GM18502 (cell line): ENCODE measurements around the gene LMOD1.
"Not testable (repeated sequence)": the region's sequence is repeated elsewhere in the genome, so short reads cannot be mapped to it uniquely, and the experiment has no call there.

Source experiments
- ATAC-seq: cut with Tn5 transposase; IDR thresholded peaks from one replicate; pipeline ENCODE4 v1.9.1; 2021; ENCODE audit warnings: mild to moderate bottlenecking; ENCODE audit not compliant: unreplicated experiment, poor library complexity

The LMOD1 gene

GRCh38 chr1:201921952-201922558 lies 24.3 kb downstream of the LMOD1 start:
- ATAC-seq, result no peak

- ATAC-seq, result no peak
These were observed 28.0 kb downstream of the LMOD1 start for GRCh38 chr1:201918343-201918742.

- ATAC-seq, result no peak
These were observed 28.9 kb downstream of the LMOD1 start for GRCh38 chr1:201917362-201918033.

GRCh38 chr1:201916649-201917249 lies 29.6 kb downstream of the LMOD1 start:
- no peak for ATAC-seq

- ATAC-seq, result no peak
These were observed 31.7 kb downstream of the LMOD1 start for GRCh38 chr1:201914456-201915235.

- no peak for ATAC-seq
These were observed 33.5 kb downstream of the LMOD1 start for GRCh38 chr1:201912832-201913231.

GRCh38 chr1:201911826-201912571 lies 34.3 kb downstream of the LMOD1 start:
- ATAC-seq, result no peak

GRCh38 chr1:201907621-201908020 lies 38.7 kb downstream of the LMOD1 start:
- ATAC-seq, result no peak

- no peak for ATAC-seq
These were observed 40.0 kb downstream of the LMOD1 start for GRCh38 chr1:201906336-201906735.

GRCh38 chr1:201905234-201905890 lies 41.0 kb downstream of the LMOD1 start:
- no peak for ATAC-seq

- no peak for ATAC-seq
These were observed 41.8 kb downstream of the LMOD1 start for GRCh38 chr1:201904579-201904978.

- no peak for ATAC-seq
These were observed 43.2 kb downstream of the LMOD1 start for GRCh38 chr1:201903135-201903534.

- no peak for ATAC-seq
These were observed 44.1 kb downstream of the LMOD1 start for GRCh38 chr1:201902198-201902597.

- ATAC-seq, result not testable (repeated sequence)
These were observed 45.3 kb downstream of the LMOD1 start for GRCh38 chr1:201901036-201901435.

- no peak for ATAC-seq
These were observed 45.9 kb downstream of the LMOD1 start for GRCh38 chr1:201900476-201900875.

- no peak for ATAC-seq
These were observed 46.5 kb downstream of the LMOD1 start for GRCh38 chr1:201899683-201900429.

GRCh38 chr1:201898992-201899391 lies 47.4 kb downstream of the LMOD1 start:
- no peak for ATAC-seq

GRCh38 chr1:201898240-201898894 lies 48.0 kb downstream of the LMOD1 start:
- no peak for ATAC-seq

GRCh38 chr1:201896951-201897391 lies 49.4 kb downstream of the LMOD1 start:
- ATAC-seq, result no peak
